Peyer's patch (tissue), 4 donors: ENCODE data around the gene MACROD2.

ENCODE experiments used
- CTCF ChIP-seq, 6 experiments: fragments of 450-650 bp in 4 of 6; fragments of 200-600 bp in 2 of 6; sonication (generic) in 1 of 6; IDR thresholded peaks; one replicate each; pipeline ENCODE4 v1.5.1; 2017 to 2019; ENCODE audit warnings: antibody characterized with exemption in 6 of 6, mild to moderate bottlenecking in 3 of 6, moderate library complexity in 1 of 6
- POLR2A ChIP-seq, 2 donors: fragments of 450-650 bp; IDR thresholded peaks; one replicate each; pipeline ENCODE4 v1.5.1; 2017; ENCODE audit warnings: antibody characterized with exemption in 2 of 2, mild to moderate bottlenecking in 2 of 2, moderate library complexity in 2 of 2

DNA sequence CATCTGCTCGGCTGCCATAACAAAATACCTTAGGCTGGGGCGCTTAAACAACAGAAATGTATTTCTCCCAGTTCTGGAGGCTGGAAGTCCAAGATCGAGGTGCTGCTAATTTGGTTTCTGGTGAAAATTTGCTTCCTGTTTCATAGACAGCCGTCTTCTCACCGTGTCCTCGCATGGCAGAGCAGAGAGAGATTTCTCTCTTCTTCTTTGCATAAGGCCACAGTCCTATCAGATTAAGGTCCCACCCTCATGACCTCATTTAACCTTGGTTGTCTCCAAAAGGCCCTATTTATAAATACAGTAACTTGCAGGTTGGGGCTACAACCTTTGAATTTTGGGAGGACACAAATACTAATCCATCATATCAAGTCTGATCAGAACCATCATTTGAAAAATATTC lies 2033.6 kb downstream of the MACROD2 start:
- TF ChIP-seq POLR2A (IDR thresholded peaks at IDR 0.05) (no peak), CTCF (IDR thresholded peaks at IDR 0.05) (no peak)
